ENCODE measurements around the gene AP5S1.
A peak's percentile ranks its signal among the peaks of the same experiment; 100 is the strongest.
"Not testable (repeated sequence)": the region's sequence is repeated elsewhere in the genome, so short reads cannot be mapped to it uniquely, and the experiment has no call there.

The AP5S1 gene

DNA sequence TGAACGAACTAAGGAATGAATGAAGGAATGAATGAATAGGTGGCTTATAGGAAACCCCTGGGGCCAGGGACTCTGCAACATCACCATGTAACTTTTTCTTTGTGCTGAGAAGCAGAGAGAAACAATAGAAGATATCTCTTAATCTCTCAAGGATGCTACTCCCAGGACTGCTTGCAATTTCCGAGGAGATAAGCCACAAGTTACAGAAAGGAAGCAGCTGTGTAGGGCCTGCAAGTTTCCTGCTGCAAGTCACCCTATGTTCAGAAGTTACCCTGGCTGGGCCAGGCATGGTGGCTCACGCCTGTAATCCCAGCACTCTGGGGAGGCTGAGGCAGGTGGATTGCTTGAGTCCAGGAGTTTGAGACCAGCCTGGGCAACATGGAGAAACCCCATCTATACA, 19.0 kb downstream of the AP5S1 start:
- no peaks in the 10 kb centered on the region for H3K36me3 ChIP-seq (ENCODE audit: control insufficient read depth, insufficient read depth, low read length)
- TF ChIP-seq, protein P1, sequence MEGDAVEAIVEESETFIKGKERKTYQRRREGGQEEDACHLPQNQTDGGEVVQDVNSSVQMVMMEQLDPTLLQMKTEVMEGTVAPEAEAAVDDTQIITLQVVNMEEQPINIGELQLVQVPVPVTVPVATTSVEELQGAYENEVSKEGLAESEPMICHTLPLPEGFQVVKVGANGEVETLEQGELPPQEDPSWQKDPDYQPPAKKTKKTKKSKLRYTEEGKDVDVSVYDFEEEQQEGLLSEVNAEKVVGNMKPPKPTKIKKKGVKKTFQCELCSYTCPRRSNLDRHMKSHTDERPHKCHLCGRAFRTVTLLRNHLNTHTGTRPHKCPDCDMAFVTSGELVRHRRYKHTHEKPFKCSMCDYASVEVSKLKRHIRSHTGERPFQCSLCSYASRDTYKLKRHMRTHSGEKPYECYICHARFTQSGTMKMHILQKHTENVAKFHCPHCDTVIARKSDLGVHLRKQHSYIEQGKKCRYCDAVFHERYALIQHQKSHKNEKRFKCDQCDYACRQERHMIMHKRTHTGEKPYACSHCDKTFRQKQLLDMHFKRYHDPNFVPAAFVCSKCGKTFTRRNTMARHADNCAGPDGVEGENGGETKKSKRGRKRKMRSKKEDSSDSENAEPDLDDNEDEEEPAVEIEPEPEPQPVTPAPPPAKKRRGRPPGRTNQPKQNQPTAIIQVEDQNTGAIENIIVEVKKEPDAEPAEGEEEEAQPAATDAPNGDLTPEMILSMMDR (IDR thresholded peaks at IDR 0.05; ENCODE audit: insufficient read depth, low read length, poor library complexity, severe bottlenecking) = no peak
- no peak overlapping the region for H3K4me3 ChIP-seq (replicated peaks; ENCODE audit: low read depth, low read length)
- H3K27me3 ChIP-seq (replicated peaks; ENCODE audit: control insufficient read depth, insufficient read depth, low read length) = no peaks in the 10 kb centered on the region
- no peak for DNase-seq (ENCODE audit: extremely low read depth, insufficient read length)

DNA sequence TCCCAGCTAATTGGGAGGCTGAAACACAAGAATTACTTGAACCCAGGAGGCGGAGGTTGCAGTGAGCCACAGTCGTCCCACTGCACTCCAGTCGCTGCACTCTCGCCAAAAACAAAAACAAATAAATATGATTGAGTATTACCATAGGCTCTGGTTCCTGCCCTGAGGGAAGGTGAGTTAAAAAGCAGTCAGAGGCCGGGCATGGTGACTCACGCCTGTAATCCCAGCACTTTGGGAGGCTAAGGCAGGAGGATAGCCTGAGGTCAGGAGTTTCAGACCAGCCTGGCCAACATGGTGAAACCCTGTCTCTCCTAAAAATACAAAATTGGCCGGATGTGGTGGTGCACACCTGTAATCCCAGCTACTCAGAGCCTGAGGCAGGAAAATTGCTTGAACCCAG, 19.9 kb downstream of the AP5S1 start:
- not testable (repeated sequence) for DNase-seq (ENCODE audit: extremely low read depth, insufficient read length); H3K27me3 ChIP-seq (replicated peaks; ENCODE audit: control insufficient read depth, insufficient read depth, low read length); H3K36me3 ChIP-seq (ENCODE audit: control insufficient read depth, insufficient read depth, low read length); H3K4me3 ChIP-seq (replicated peaks; ENCODE audit: low read depth, low read length)

DNA sequence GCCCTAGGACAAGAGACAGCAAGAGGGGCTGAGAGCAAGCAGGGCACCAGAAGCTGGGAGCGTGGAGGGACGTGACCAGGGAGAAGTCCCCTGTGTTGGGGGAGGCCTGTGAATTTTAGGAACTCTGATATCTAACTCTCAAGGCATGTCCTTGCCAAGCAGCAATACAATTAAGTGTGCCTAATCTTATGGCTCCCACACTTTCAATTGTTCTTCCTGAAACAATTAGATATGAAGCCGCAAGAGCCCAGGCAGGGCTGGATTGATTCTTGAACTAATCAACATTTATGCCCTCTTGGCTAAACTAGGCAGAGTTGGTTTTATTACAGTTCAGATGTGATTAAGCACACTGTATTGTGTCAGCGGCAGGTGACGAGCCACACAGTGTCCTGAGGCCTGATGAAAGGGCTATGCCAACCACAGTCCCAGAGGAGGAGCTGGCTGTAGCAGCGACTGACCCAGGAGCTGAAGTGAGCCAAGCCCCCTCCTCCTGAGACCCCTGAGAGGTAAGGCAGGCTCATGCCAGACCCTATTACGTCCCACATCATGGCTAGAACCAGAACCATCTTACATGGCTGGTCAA, 22.1 kb downstream of the AP5S1 start:
- H3K36me3 ChIP-seq (ENCODE audit: control insufficient read depth, insufficient read depth, low read length) = no peaks in the 10 kb centered on the region
- no peak for DNase-seq (ENCODE audit: extremely low read depth, insufficient read length)
- TF ChIP-seq, protein P1 (IDR thresholded peaks at IDR 0.05; ENCODE audit: insufficient read depth, low read length, poor library complexity, severe bottlenecking) = no peak
- H3K27me3 ChIP-seq (replicated peaks; ENCODE audit: control insufficient read depth, insufficient read depth, low read length) = no peaks in the 10 kb centered on the region
- no peak overlapping the region for H3K4me3 ChIP-seq (replicated peaks; ENCODE audit: low read depth, low read length)

DNA sequence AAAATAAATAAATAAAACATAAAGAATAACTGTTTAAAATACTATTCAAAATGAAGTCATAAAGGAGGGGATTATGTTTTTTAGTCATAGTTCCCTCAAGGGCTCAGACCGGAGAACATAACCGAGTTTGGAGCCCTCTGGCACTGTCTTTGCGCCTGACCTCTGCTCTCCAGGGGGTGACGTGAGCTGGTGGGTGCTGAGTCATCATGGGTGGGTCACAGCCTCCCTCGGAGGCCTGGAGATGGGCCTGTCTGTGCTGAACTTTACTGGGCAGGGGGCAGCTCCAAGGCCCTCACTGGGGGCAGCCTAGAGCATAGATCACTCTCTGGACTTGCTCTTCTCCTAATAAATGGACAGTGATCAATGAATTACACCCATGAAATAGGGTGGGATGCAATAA, 23.1 kb downstream of the AP5S1 start:
- Histone ChIP-seq H3K27me3 (replicated peaks; ENCODE audit: control insufficient read depth, insufficient read depth, low read length) (no peaks in the 10 kb centered on the region), H3K36me3 (ENCODE audit: control insufficient read depth, insufficient read depth, low read length) (no peaks in the 10 kb centered on the region), H3K4me3 (replicated peaks; ENCODE audit: low read depth, low read length) (no peak overlapping the region)
- DNase-seq (ENCODE audit: extremely low read depth, insufficient read length) = no peak
- TF ChIP-seq, protein P1 (IDR thresholded peaks at IDR 0.05; ENCODE audit: insufficient read depth, low read length, poor library complexity, severe bottlenecking) = no peak

DNA sequence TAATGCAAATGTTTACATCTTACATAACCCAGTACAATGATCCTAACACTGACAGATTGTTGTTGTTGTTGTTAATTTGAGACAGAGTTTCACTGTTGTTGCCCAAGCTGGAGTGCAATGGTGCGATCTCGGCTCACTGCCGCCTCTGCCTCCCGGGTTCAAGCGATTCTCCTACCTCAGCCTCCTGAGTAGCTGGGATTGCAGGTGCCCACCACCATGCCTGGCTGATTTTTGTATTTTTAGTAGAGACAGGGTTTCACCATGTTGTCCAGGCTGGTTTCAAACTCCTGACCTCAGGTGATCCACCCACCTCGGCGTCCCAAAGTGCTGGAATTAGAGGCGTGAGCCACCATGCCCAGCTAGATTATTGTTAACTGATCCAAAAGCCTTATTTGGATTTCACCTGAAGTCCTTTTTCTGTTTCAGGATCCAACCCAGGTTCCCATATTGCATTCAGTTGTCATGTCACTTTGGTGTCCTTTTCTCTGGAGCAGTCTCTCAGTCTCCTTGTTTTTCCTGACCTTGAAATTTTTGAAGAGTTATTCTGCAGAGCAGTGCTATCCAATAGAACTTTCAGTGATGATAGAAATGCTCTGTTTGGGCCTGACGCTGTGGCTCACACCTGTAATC, 23.8 kb downstream of the AP5S1 start:
- H3K27me3 ChIP-seq (replicated peaks; ENCODE audit: control insufficient read depth, insufficient read depth, low read length); DNase-seq (ENCODE audit: extremely low read depth, insufficient read length); H3K36me3 ChIP-seq (ENCODE audit: control insufficient read depth, insufficient read depth, low read length); H3K4me3 ChIP-seq (replicated peaks; ENCODE audit: low read depth, low read length): not testable (repeated sequence)

DNA sequence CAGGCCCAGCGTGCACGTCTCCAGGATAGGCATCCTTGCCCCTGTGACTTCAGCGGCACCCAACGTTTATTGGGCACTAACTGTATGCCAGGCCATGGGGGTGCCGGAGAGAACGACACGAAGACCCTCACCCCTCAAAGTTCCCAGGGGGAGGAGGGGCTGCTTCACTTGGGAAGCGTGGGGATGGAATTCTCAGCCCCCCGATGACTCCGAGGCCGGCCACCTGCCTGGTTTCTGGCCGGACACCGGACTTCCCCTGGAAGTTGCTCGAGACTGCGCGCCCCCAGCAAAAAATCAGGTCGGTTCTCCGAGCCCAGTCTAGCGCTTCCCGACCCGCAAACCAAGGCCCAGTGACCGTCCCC, 26.0 kb downstream of the AP5S1 start:
- H3K4me3 ChIP-seq (replicated peaks; ENCODE audit: low read depth, low read length) = peak overlapping the region; percentile 96
- no peaks in the 10 kb centered on the region for H3K27me3 ChIP-seq (replicated peaks; ENCODE audit: control insufficient read depth, insufficient read depth, low read length)
- TF ChIP-seq, protein P1 (IDR thresholded peaks at IDR 0.05; ENCODE audit: insufficient read depth, low read length, poor library complexity, severe bottlenecking) = no peak
- no peaks in the 10 kb centered on the region for H3K36me3 ChIP-seq (ENCODE audit: control insufficient read depth, insufficient read depth, low read length)
- no peak for DNase-seq (ENCODE audit: extremely low read depth, insufficient read length)

Data from GM06990 (cell line).